Measurements from ENCODE around the gene NFYC. TPM values are rescaled to one million over a fixed set of nuclear protein-coding genes. Genes with fewer than 3 reads are reported as not detected.
A peak's percentile ranks its signal among the peaks of the same experiment; 100 is the strongest.

The NFYC gene
- total RNA-seq, 1 experiment from 2014 or later = 83.0 TPM

- DNase-seq (ENCODE audit: low spot score) = no peak
- TF ChIP-seq EZH2 (IDR thresholded peaks at IDR 0.05; ENCODE audit: borderline replicate concordance, low read depth, low read length, poor library complexity, severe bottlenecking) (no peak), CTCF (conservative IDR thresholded peaks at IDR 0.05; ENCODE audit: low read depth, low read length) (no peak)
- POLR2A ChIA-PET (ENCODE audit: low non-redundant PET) = no interaction called here
- Histone ChIP-seq H3K9me3 (ENCODE audit: low read depth, low read length, poor library complexity, severe bottlenecking) (no peaks in the 10 kb centered on the region), H3K4me1 (ENCODE audit: insufficient read depth, low read length, poor library complexity, severe bottlenecking) (peaks cover 15% of the 10 kb centered on the region), H3K4me3 (ENCODE audit: low read depth, low read length, poor library complexity, severe bottlenecking) (no peak overlapping the region), H3K36me3 (ENCODE audit: insufficient read depth, low read length, poor library complexity, severe bottlenecking) (peaks cover 54% of the 10 kb centered on the region), H3K27ac (ENCODE audit: low read depth, low read length, poor library complexity, severe bottlenecking) (no peak overlapping the region), H3K27me3 (replicated peaks; ENCODE audit: insufficient read depth, low read depth, low read length, poor library complexity) (no peaks in the 10 kb centered on the region)
- CTCF ChIA-PET = no interaction called here
- intact Hi-C loops (cut with micrococcal nuclease; ENCODE audit: unreplicated experiment) = no loop called here
- BruUV-seq (replicated peaks) = no TSS peak
Observed at GRCh38 chr1:40762144-40762923, 70.8 kb downstream of the NFYC start.

DNA sequence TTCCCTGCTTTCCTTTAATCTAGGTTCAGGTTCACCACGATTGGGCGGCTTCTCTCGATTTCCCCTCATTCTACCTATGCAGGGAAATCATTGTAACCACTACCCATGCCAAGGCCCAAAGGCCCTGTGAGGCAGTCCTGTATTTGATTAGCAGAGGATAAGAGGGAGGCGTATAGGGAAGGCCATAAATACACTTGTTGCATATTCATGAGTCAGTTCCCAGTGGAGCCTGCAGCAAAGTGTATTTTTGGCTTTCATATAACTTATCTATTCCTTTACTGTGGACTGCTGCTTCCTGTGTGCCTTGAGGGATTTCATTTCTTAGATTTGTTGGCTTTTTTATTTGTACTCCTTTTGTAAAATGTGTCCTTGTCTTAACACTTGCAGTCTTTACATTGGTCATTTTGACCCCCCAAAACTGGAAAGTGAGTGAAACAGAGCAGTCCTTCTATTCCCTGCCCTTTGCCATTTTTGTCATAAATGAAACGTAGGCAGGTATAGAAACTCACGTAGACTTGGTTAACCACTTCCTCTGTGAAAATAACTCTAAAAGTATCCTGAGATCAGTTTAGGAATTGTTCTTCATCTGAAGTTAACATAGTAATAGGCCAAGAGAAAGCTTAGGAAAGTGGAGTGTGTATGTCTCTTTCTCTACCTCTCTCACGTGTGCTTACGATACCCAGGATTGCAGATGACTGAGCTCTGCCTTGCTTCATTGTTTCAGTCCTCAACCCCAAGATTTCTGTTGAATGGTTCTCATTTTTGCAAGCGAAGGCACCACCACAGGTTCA, 72.4 kb downstream of the NFYC start:
- TF ChIP-seq CTCF (conservative IDR thresholded peaks at IDR 0.05; ENCODE audit: low read depth, low read length) (no peak), EZH2 (IDR thresholded peaks at IDR 0.05; ENCODE audit: borderline replicate concordance, low read depth, low read length, poor library complexity, severe bottlenecking) (no peak)
- peak; percentile 46 for DNase-seq (ENCODE audit: low spot score)
- CTCF ChIA-PET = interaction anchor here (2.1 kb wide), 1 partner anchor 10 kb away, joined by 8 read pairs; no protein-coding TSS in a partner anchor
- intact Hi-C loops (cut with micrococcal nuclease; ENCODE audit: unreplicated experiment) = no loop called here
- Histone ChIP-seq H3K4me1 (ENCODE audit: insufficient read depth, low read length, poor library complexity, severe bottlenecking) (peaks cover 15% of the 10 kb centered on the region), H3K27ac (ENCODE audit: low read depth, low read length, poor library complexity, severe bottlenecking) (peak overlapping the region; percentile 55), H3K4me3 (ENCODE audit: low read depth, low read length, poor library complexity, severe bottlenecking) (no peak overlapping the region), H3K27me3 (replicated peaks; ENCODE audit: insufficient read depth, low read depth, low read length, poor library complexity) (no peaks in the 10 kb centered on the region), H3K9me3 (ENCODE audit: low read depth, low read length, poor library complexity, severe bottlenecking) (no peaks in the 10 kb centered on the region), H3K36me3 (ENCODE audit: insufficient read depth, low read length, poor library complexity, severe bottlenecking) (peaks cover 47% of the 10 kb centered on the region)
- no TSS peak for BruUV-seq (replicated peaks)
- POLR2A ChIA-PET (ENCODE audit: low non-redundant PET) = no interaction called here

DNA sequence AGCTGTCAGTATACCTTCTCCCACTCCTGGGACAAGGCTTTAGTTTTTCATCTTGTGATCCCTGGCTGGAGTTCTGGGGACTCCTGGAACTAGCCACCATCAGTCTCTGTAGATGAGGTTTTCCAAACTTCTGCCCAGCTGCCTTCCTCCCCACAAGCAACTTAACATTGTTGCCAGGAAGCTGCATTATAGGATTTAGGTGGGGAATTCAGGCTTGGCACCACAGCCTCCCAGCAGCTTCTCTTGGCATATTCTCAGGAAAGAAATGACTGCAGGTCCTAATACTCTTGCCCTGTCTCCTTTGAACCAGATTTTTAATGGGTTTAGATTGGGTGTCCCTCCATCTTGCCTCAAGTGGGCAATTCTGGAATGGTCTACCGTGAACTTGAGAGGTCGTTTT, 73.5 kb downstream of the NFYC start:
- BruUV-seq (replicated peaks) = no TSS peak
- H3K36me3 ChIP-seq (ENCODE audit: insufficient read depth, low read length, poor library complexity, severe bottlenecking) = peaks cover 46% of the 10 kb centered on the region
- DNase-seq (ENCODE audit: low spot score) = no peak
- TF ChIP-seq EZH2 (IDR thresholded peaks at IDR 0.05; ENCODE audit: borderline replicate concordance, low read depth, low read length, poor library complexity, severe bottlenecking) = no peak
- H3K27me3 ChIP-seq (replicated peaks; ENCODE audit: insufficient read depth, low read depth, low read length, poor library complexity) = no peaks in the 10 kb centered on the region
- peak overlapping the region; percentile 55 for H3K27ac ChIP-seq (ENCODE audit: low read depth, low read length, poor library complexity, severe bottlenecking)
- H3K9me3 ChIP-seq (ENCODE audit: low read depth, low read length, poor library complexity, severe bottlenecking) = no peaks in the 10 kb centered on the region
- H3K4me3 ChIP-seq (ENCODE audit: low read depth, low read length, poor library complexity, severe bottlenecking) = no peak overlapping the region
- intact Hi-C loops (cut with micrococcal nuclease; ENCODE audit: unreplicated experiment) = no loop called here
- POLR2A ChIA-PET (ENCODE audit: low non-redundant PET) = no interaction called here
- CTCF ChIA-PET = interaction anchor here (2.1 kb wide), 1 partner anchor 9 kb away, joined by 8 read pairs; no protein-coding TSS in a partner anchor
- H3K4me1 ChIP-seq (ENCODE audit: insufficient read depth, low read length, poor library complexity, severe bottlenecking) = peaks cover 15% of the 10 kb centered on the region
